K562 (cell line): ENCODE results near the gene ULK1. TPM values are rescaled to one million over a fixed set of nuclear protein-coding genes. Genes with fewer than 3 reads are reported as not detected.
"Not testable (repeated sequence)": the region's sequence is repeated elsewhere in the genome, so short reads cannot be mapped to it uniquely, and the experiment has no call there.

Source experiments
- ATAC-seq: fragments of 200-7000 bp; cut with Tn5 transposase; 3 replicates; pipeline ENCODE4 v1.9.1; 2020; ENCODE audit warnings: moderate library complexity
- BruUV-seq: library from RNA; stranded (reverse); fragments of 400-500 nt; replicated peaks from 2 replicates; lab custom pipeline; 2021; lab: Mats Ljungman, UMichigan
- CTCF ChIA-PET: fragments of 300-600 bp; formaldehyde crosslinking; extraction: SDS; loops from one replicate; lab custom pipeline; 2021; ENCODE audit warnings: low intra/inter-chr PET ratio; lab: Yijun Ruan, JAX
- POLR2A ChIA-PET: fragments of 300-600, 350-650 bp; sonication (Branson Sonifier 250); formaldehyde crosslinking; extraction: SDS; loops from one replicate; lab custom pipeline; 2021; ENCODE audit warnings: antibody characterized with exemption, inconsistent platforms; lab: Yijun Ruan, JAX
- DNase-seq, 4 experiments: peaks; one replicate each; pipeline versions ENCODE4 v3.0.0 to v3.0.0-alpha.2; 2011 to 2018; ENCODE audit warnings: low spot score in 3 of 4, mixed read lengths in 3 of 4; ENCODE audit errors: extremely low read depth in 1 of 4
- FAIRE-seq: peaks from 2 replicates; lab custom pipeline; 2011; peaks lifted over from hg19 to GRCh38; lab: Jason Lieb, UNC
- H2AFZ ChIP-seq: 2 replicates; pipeline ENCODE4 v1.6.0; 2011; ENCODE audit warnings: low read depth, low read length, control low read depth, inconsistent platforms
- H3K27ac ChIP-seq: fragments of 200-600 bp; 3 replicates; pipeline ENCODE4 v1.8.0; 2011; ENCODE audit warnings: low read depth, mild to moderate bottlenecking, control low read depth, inconsistent platforms, low read length, moderate library complexity, mixed read lengths; ENCODE audit errors: extremely low read depth
- H3K27me3 ChIP-seq, 2 experiments: fragments of 300-600 bp in 1 of 2; 2 replicates in 1 of 2; 3 replicates in 1 of 2; pipeline versions ENCODE4 v1.6.0 to v1.8.0; 2011; ENCODE audit warnings: inconsistent platforms in 2 of 2, low read length in 2 of 2, mild to moderate bottlenecking in 1 of 2, mixed read lengths in 1 of 2, moderate library complexity in 1 of 2; ENCODE audit not compliant: control insufficient read depth in 2 of 2, insufficient read depth in 2 of 2
- H3K36me3 ChIP-seq: fragments of 300-600 bp; 3 replicates; pipeline ENCODE4 v1.8.0; 2011; ENCODE audit warnings: mild to moderate bottlenecking, low read length, inconsistent platforms; ENCODE audit not compliant: control insufficient read depth, insufficient read depth
- H3K4me1 ChIP-seq, 2 experiments: fragments of 200-600 bp in 1 of 2; replicated peaks in 1 of 2; 2 replicates in 1 of 2; 3 replicates in 1 of 2; pipeline versions ENCODE4 v1.5.1 to v1.8.0; 2011; ENCODE audit warnings: inconsistent platforms in 2 of 2, low read length in 2 of 2, mild to moderate bottlenecking in 1 of 2, mixed read lengths in 1 of 2, moderate library complexity in 1 of 2; ENCODE audit not compliant: control insufficient read depth in 2 of 2, insufficient read depth in 2 of 2
- H3K4me2 ChIP-seq: 2 replicates; pipeline ENCODE4 v1.6.1; 2011; ENCODE audit warnings: low read length, control low read depth, inconsistent platforms, mixed read lengths; ENCODE audit not compliant: insufficient read depth
- H3K4me3 ChIP-seq: fragments of 200-600 bp; sonication (generic), shearing (Covaris generic); 2 replicates; pipeline ENCODE4 v1.5.1; 2016; ENCODE audit warnings: control low read depth, inconsistent platforms
- H3K79me2 ChIP-seq: fragments of 200-600 bp; 3 replicates; pipeline ENCODE4 v1.8.0; 2011; ENCODE audit warnings: low read length, inconsistent platforms; ENCODE audit not compliant: control insufficient read depth, insufficient read depth
- H3K9ac ChIP-seq, 2 experiments: 2 replicates each; pipeline versions ENCODE4 v1.6.0 to v1.6.1; 2011; ENCODE audit warnings: low read depth in 2 of 2, low read length in 2 of 2, control low read depth in 1 of 2, inconsistent platforms in 1 of 2, mild to moderate bottlenecking in 1 of 2, mixed read lengths in 1 of 2; ENCODE audit not compliant: insufficient read depth in 1 of 2
- H3K9me1 ChIP-seq: one replicate; pipeline ENCODE4 v1.6.0; 2011; ENCODE audit warnings: inconsistent platforms, mild to moderate bottlenecking, low read length, moderate library complexity; ENCODE audit not compliant: control insufficient read depth, insufficient read depth
- H3K9me3 ChIP-seq: replicated peaks from 2 replicates; pipeline ENCODE4 v1.5.1; 2011; ENCODE audit warnings: low read depth, low read length, inconsistent platforms; ENCODE audit not compliant: control insufficient read depth, insufficient read depth
- H4K20me1 ChIP-seq: replicated peaks from 2 replicates; pipeline ENCODE4 v1.6.1; 2011; ENCODE audit warnings: low read length, inconsistent platforms, mixed read lengths; ENCODE audit not compliant: control insufficient read depth, insufficient read depth
- BCL6 ChIP-seq: fragments of 250-450 bp; sonication (Bioruptor Pico); IDR thresholded peaks from 2 replicates; pipeline ENCODE4 v1.4.0; 2020
- CHD2 ChIP-seq: IDR thresholded peaks from 2 replicates; pipeline ENCODE4 v1.6.1; 2011; ENCODE audit warnings: low read depth, low read length
- GATAD2B ChIP-seq: fragments of 450-650 bp; IDR thresholded peaks from 2 replicates; pipeline ENCODE4 v1.6.1; 2017; ENCODE audit warnings: mild to moderate bottlenecking, borderline replicate concordance
- HDAC1 ChIP-seq, 2 experiments: fragments of 450-650 bp; IDR thresholded peaks; 2 replicates each; pipeline ENCODE4 v1.6.1; 2016 to 2017; ENCODE audit warnings: inconsistent platforms in 1 of 2, mild to moderate bottlenecking in 1 of 2, moderate library complexity in 1 of 2
- HDAC3 ChIP-seq: fragments of 450-650 bp; IDR thresholded peaks from 2 replicates; pipeline ENCODE4 v1.6.1; 2018; ENCODE audit warnings: borderline replicate concordance, mild to moderate bottlenecking, moderate library complexity; ENCODE audit not compliant: partially characterized antibody
- JUN ChIP-seq, 2 experiments: sonication (generic) in 1 of 2; formaldehyde crosslinking in 1 of 2; IDR thresholded peaks; 2 replicates each; pipeline versions ENCODE4 v1.6.1 to v1.8.0; 2012 to 2022; ENCODE audit warnings: borderline replicate concordance in 2 of 2, mild to moderate bottlenecking in 2 of 2, improper control_type of control experiment in 1 of 2, low read depth in 1 of 2, low read length in 1 of 2, missing genetic modification reagents in 1 of 2
- PHF20 ChIP-seq: fragments of 450-650 bp; IDR thresholded peaks from 2 replicates; pipeline ENCODE4 v1.6.1; 2018; ENCODE audit not compliant: partially characterized antibody
- TAL1 ChIP-seq: fragments of 450-650 bp; IDR thresholded peaks from 2 replicates; pipeline ENCODE4 v1.6.1; 2016; ENCODE audit warnings: mild to moderate bottlenecking
- TGIF2 ChIP-seq: sonication (generic); formaldehyde crosslinking; IDR thresholded peaks from 2 replicates; pipeline ENCODE4 v1.8.1; 2022; ENCODE audit warnings: mild to moderate bottlenecking, missing genetic modification reagents, moderate library complexity
- ZSCAN29 ChIP-seq: fragments of 450-650 bp; IDR thresholded peaks from 2 replicates; pipeline ENCODE4 v1.6.1; 2017
- WGBS: fragments of 100-300 bp; shearing (Covaris generic); methylation state at CpG from one replicate; pipeline ENCODE4 v1.1.6; 2016; ENCODE audit warnings: low coverage, mixed read lengths; ENCODE audit not compliant: insufficient coverage; ENCODE audit errors: missing lambda C conversion rate; 5-methylcytosine and 5-hydroxymethylcytosine counted together
- in situ Hi-C: fragments of 300-500 bp; cut with MboI; formaldehyde crosslinking; loops from 4 replicates; pipeline ENCODE4 v1.15.0; 2018; ENCODE audit warnings: inconsistent platforms, mixed read lengths
- intact Hi-C: fragments of 100-400 bp; cut with micrococcal nuclease; formaldehyde crosslinking; loops from 2 replicates; pipeline ENCODE4 v1.14.2; 2022
- polyA plus RNA-seq, 8 experiments: library from polyadenylated mRNA; depleted of rRNA in 4 of 8; stranded (reverse) in 5 of 8; unstranded in 3 of 8; fragments of >200 nt; fragmentation: Nextera tagmentation in 2 of 8; fragmentation: Illumina TruSeq in 1 of 8; extraction: Ambion mirVana in 2 of 8; extraction: Trizol in 1 of 8; gene quantifications; 2 replicates each; pipeline versions ENCODE4 v1.2.1 to v1.2.3, GENCODE V29; 2011 to 2014; ENCODE audit warnings: inconsistent platforms in 1 of 8, missing spikeins in 1 of 8
- total RNA-seq, 7 experiments: library from RNA; depleted of rRNA in 6 of 7; stranded (reverse); fragments of >200 nt in 6 of 7; fragmentation: Illumina TruSeq in 2 of 7; extraction: Trizol in 2 of 7; gene quantifications; 2 replicates each; pipeline versions ENCODE4 v1.2.1 to v1.2.3, GENCODE V29; 2011 to 2021; ENCODE audit warnings: low replicate concordance in 1 of 7
- TF ChIP-seq, protein P1 (sequence below): fragments of 450-650 bp; IDR thresholded peaks from 2 replicates; pipeline ENCODE4 v1.6.1; 2016; ENCODE audit warnings: missing biosample characterization, missing genetic modification characterization
- TF ChIP-seq, protein P2 (sequence below): conservative IDR thresholded peaks from 2 replicates; pipeline ENCODE4 v1.6.1; 2011; ENCODE audit warnings: low read depth, mild to moderate bottlenecking, low read length; ENCODE audit not compliant: control insufficient read depth
- TF ChIP-seq, protein P3 (sequence below): fragments of 450-650 bp; formaldehyde crosslinking; IDR thresholded peaks from 2 replicates; pipeline ENCODE4 v1.4.0; 2022; ENCODE audit warnings: missing genetic modification characterization

ULK1 gene
- total and polyA plus RNA-seq, 9 of the 15 experiments (the other 6 are each of a cell fraction or from before 2014, with no cell fraction given), result 0.15 to 29.4 (median 2.5) TPM

DNA sequence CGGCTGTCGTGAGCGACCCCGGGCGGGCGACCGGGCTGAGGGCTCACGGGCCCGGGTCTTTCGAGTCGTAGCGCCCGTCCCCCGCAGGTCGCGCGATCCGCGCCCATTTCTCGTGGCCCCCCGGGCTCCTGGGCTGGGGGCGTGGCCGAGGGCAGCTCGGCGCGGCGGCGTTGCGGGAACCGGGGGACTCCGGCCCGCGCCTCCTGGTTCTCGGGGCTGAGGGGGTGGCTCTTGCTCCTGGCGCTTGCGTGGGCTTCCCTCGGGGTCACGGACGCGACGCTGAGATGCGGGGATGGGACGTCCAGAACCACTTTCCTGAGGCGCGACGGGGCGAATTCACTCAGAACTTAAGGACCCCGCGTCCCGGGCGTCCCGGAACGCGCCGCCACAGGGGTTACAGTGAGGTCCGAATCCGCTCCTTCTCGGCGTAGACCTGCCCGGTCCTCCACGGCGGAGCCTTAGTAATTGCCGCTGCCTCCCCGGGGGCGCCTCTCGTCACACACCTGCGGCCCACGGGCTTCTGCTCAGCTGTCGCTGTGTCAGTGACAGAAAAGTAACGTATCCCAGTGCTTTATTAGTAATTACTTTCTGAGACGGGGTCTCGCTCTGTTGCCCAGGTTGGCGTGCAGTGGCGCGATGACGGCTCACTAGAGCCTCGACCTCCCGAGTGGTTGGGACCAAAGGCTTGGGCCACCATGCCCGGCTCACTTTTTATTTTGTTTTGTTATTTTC, 55.9 kb downstream of the ULK1 start (continued):
- peak; percentile 89 for TF ChIP-seq ZSCAN29
- TF ChIP-seq TGIF2 (CRISPR knock-in tag), result peak; percentile 51; the same call in 1 of the 2 replicates
- no peak for TF ChIP-seq JUN (IDR thresholded peaks at IDR 0.05; ENCODE audit: borderline replicate concordance, low read depth, low read length)
- TF ChIP-seq JUN (CRISPR knock-in tag; IDR thresholded peaks at IDR 0.05; ENCODE audit: borderline replicate concordance), result 0 out of 2 replicates have a peak, but pooled peaks have one; percentile 41
- TF ChIP-seq PHF20, result no peak
- TF ChIP-seq, protein P1, sequence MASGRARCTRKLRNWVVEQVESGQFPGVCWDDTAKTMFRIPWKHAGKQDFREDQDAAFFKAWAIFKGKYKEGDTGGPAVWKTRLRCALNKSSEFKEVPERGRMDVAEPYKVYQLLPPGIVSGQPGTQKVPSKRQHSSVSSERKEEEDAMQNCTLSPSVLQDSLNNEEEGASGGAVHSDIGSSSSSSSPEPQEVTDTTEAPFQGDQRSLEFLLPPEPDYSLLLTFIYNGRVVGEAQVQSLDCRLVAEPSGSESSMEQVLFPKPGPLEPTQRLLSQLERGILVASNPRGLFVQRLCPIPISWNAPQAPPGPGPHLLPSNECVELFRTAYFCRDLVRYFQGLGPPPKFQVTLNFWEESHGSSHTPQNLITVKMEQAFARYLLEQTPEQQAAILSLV, result no peak
- TF ChIP-seq, protein P2, sequence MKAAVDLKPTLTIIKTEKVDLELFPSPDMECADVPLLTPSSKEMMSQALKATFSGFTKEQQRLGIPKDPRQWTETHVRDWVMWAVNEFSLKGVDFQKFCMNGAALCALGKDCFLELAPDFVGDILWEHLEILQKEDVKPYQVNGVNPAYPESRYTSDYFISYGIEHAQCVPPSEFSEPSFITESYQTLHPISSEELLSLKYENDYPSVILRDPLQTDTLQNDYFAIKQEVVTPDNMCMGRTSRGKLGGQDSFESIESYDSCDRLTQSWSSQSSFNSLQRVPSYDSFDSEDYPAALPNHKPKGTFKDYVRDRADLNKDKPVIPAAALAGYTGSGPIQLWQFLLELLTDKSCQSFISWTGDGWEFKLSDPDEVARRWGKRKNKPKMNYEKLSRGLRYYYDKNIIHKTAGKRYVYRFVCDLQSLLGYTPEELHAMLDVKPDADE, result no peak; the same call in 1 of the 2 replicates
- no peak for TF ChIP-seq TAL1
- no peak for TF ChIP-seq GATAD2B
- no peak for TF ChIP-seq CHD2
- TF ChIP-seq HDAC1 (IDR thresholded peaks at IDR 0.05), result peak in 1 of 2 experiments; percentile 22; a peak in 1 of 4 replicates
- TF ChIP-seq BCL6 (CRISPR knock-in tag), result no peak
- TF ChIP-seq, protein P3, sequence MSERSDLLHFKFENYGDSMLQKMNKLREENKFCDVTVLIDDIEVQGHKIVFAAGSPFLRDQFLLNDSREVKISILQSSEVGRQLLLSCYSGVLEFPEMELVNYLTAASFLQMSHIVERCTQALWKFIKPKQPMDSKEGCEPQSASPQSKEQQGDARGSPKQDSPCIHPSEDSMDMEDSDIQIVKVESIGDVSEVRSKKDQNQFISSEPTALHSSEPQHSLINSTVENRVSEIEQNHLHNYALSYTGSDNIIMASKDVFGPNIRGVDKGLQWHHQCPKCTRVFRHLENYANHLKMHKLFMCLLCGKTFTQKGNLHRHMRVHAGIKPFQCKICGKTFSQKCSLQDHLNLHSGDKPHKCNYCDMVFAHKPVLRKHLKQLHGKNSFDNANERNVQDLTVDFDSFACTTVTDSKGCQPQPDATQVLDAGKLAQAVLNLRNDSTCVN (CRISPR knock-in tag), result no peak
- TF ChIP-seq HDAC3, result no peak

DNA sequence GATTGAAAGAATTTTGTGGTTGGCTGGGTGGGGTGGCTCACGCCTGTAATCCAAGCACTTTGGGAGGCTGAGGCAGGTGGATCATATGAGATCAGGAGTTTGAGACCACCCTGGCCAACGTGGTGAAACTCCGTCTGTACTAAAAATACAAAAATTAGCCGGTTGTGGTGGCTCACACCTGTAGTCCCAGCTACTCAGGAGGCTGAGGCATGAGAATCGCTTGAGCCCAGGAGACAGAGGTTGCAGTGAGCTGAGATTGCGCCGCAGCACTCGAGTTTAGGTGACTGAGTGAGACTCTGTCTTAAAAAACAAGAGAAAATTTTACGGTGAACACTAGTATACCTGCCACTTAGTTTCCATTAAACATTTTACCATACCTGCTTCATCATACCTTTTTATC, 59.4 kb downstream of the ULK1 start:
- H3K9me3 ChIP-seq, CTCF ChIA-PET, H3K27me3 ChIP-seq, H3K9ac ChIP-seq, H2AFZ ChIP-seq, DNase-seq, H3K4me2 ChIP-seq, intact Hi-C loops, ATAC-seq, POLR2A ChIA-PET, in situ Hi-C loops, H3K27ac ChIP-seq, BruUV-seq, FAIRE-seq, H3K9me1 ChIP-seq, H3K4me3 ChIP-seq: not testable (repeated sequence)
- H3K4me1 ChIP-seq, result peaks cover 17 to 52% of the 10 kb centered on the region in 2 experiments; a peak in 4 of 5 replicates
- H3K36me3 ChIP-seq, result peaks cover 13% of the 10 kb centered on the region; the same call in 2 of the 3 replicates
- peaks cover 89% of the 10 kb centered on the region for H3K79me2 ChIP-seq
- peaks cover 36% of the 10 kb centered on the region for H4K20me1 ChIP-seq
- WGBS, result 82% methylated on average over 9 of the region's 9 CpGs
